Retinal pigment epithelial cell (primary cell): Measurements from ENCODE around the gene NR3C1.

Experiments
- DNase-seq: peaks from one replicate; pipeline ENCODE4 v3.0.0-alpha.2; 2010; ENCODE audit warnings: low read depth
- H3K4me3 ChIP-seq: 2 replicates; pipeline ENCODE4 v1.5.1; 2011; ENCODE audit warnings: mild to moderate bottlenecking, low read length, control low read depth, moderate library complexity
- TF ChIP-seq, protein P1 (sequence below): conservative IDR thresholded peaks from 2 replicates; pipeline ENCODE4 v1.5.1; 2011; ENCODE audit warnings: low read depth, low read length, control low read depth, inconsistent platforms

Gene NR3C1

DNA sequence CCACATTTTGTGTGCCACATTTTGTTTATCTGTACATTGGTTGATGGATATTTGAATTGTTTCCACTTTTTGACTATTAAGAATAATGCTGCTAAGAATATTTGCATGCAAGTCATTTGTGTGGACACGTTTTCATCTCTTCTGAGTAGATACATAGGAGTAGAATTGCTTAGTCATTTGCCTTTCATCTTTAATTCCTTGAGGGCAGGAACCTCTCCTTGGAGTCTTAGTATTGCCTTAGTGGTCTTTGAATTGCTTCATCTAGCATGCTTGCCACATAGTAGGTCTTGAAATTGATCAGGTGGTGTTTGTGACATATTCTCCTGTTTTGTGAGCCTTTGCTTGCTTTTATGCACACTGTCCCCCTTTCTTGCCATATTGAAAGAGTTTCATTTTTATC is 128.5 kb downstream of the NR3C1 start:
- H3K4me3 ChIP-seq: no peak overlapping the region
- TF ChIP-seq, protein P1, sequence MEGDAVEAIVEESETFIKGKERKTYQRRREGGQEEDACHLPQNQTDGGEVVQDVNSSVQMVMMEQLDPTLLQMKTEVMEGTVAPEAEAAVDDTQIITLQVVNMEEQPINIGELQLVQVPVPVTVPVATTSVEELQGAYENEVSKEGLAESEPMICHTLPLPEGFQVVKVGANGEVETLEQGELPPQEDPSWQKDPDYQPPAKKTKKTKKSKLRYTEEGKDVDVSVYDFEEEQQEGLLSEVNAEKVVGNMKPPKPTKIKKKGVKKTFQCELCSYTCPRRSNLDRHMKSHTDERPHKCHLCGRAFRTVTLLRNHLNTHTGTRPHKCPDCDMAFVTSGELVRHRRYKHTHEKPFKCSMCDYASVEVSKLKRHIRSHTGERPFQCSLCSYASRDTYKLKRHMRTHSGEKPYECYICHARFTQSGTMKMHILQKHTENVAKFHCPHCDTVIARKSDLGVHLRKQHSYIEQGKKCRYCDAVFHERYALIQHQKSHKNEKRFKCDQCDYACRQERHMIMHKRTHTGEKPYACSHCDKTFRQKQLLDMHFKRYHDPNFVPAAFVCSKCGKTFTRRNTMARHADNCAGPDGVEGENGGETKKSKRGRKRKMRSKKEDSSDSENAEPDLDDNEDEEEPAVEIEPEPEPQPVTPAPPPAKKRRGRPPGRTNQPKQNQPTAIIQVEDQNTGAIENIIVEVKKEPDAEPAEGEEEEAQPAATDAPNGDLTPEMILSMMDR: no peak
- no peak for DNase-seq

DNA sequence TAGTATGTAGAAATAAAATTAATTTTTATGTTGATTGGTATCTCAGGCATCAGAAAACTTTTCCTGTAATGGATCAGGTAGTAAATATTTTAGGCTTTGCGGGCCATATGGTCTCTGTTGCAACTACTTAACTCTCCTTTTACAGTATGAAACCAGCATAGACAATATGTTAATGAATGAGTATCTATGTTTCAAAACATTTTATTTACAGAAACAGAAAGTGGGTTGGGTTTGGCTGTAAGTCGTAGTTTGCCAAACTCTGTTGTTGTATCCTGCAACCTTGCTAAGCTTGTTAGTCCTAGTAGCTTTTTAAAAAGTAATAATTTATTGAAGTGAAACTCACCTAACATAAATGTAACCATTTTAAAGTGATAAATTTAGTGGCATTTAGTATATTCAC is 132.1 kb downstream of the NR3C1 start:
- no peak overlapping the region for H3K4me3 ChIP-seq
- DNase-seq: no peak
- TF ChIP-seq, protein P1: no peak

DNA sequence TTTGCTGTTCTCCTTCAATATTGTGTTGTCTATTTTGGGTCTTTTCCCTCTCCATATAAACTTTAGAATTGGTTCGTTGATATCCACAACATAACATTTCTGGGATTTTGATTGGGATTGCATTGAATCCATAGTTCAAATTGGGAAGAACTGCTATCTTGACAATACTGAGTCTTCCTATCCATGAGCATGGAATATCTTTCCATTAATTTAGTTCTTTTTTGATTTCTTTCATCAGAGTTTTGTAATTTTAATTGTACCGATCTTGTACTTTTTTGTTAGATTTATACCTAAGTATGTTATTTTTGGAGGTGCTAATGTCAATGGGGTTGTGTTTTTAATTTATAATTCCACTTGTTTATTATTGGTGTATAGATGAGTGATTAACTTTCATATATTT is 135.1 kb downstream of the NR3C1 start:
- DNase-seq: no peak
- TF ChIP-seq, protein P1: no peak
- no peak overlapping the region for H3K4me3 ChIP-seq

DNA sequence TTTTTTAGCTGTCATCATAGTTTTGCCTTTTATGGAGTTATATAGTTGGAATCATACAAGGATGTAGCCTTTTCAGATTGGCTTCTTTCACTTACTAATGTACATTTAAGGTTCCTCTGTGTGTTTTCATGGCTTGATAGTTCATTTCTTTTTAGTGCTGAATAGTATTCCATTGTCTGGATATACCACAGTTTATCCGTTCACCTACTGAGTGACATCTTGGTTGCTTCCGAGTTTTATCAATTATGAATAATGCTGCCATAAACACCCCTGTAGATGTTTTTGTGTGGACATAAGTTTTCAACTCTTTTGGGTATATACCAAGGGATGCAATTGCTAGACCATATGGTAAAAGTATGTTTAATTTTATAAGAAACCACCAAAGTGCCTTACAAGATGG is 136.3 kb downstream of the NR3C1 start:
- TF ChIP-seq, protein P1: no peak
- DNase-seq: no peak
- no peak overlapping the region for H3K4me3 ChIP-seq

DNA sequence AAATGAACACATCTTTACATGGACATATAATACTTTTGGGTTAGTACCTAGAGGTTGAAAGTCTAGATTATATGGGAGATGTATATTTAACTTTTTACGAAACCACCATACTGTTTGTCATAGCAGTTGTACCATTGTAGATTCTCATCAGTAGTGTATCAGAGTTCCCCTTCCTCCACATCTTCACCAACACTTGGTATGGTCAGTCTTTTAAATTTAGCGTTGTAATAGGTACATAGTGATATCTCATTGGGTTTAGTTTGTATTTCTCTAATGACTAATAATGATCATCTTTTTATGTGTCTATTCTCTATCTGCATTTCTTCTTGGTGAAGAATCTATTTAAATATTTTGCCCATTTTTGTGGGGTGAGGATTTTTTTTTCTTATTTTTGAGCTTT is 137.5 kb downstream of the NR3C1 start:
- no peak for DNase-seq
- TF ChIP-seq, protein P1: no peak

DNA sequence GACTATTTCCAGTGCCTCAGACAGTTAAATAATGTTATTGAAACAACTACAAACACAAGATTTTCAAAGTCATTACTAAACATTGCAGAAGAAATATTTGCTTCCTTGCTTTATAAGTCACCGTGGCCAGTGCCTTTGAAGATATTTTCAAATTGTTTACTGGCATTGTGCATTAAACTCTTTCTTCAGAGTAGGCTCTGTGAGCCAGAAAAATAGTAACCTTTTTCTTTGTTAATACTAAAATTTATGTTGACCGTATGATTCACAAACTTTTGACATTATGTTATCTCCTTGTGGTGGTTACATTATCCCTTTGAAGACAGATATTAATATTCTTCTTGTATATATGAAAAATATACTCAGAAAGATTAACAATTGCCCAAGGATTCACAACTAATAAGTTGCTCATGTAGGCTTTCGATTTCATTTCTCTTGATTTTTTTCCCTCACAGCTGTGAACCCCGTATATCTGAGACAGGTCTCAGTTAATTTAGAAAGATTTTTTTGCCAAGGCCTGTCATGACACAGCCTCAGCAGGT is 140.1 kb downstream of the NR3C1 start:
- TF ChIP-seq, protein P1: no peak
- no peak for DNase-seq
- H3K4me3 ChIP-seq: no peak overlapping the region

More for the DNA sequence above, 137.5 kb downstream of the NR3C1 start:
- H3K4me3 ChIP-seq: no peak overlapping the region

DNA sequence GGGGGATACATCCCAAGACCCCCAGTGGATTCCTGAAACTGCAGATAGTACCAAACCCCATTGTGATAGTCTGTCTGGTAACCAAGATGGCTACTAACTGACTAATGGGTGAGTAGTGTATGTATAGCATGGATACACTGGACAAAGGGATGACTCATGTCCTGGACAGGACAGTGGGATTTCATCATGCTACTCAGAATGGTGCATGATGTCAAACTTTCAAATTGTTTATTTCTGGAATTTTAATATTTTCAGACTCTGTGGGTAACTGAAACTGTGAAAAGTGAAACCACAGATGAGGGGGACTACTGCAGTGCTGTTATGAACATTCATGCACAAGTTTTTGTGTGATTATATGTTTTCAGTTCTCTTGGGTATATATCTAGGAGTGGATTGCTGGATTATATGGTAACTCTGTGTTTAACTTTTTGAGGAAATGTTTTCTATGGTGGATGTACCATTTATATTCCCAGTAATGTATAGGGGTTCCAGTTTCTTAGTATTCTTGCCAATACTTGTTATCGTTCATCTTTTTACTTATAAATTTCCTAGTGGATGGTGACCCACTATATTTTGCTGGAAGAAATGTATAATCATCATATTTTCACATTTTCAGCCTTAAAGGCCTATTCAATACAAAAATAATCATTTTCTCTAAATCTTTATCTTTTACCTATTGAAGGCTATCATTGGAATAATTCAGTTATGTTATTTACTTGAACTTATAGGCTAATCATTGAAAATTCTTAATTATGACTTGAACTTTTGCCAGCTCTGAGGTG is 140.9 kb downstream of the NR3C1 start:
- DNase-seq: no peak
- TF ChIP-seq, protein P1: no peak
- H3K4me3 ChIP-seq: no peak overlapping the region
